HCT116 (cell line): ENCODE results near the gene DNAJC18. TPM values are rescaled to one million over a fixed set of nuclear protein-coding genes. Genes with fewer than 3 reads are reported as not detected.

Experiments
- ATAC-seq: fragments of 200-7000 bp; cut with Tn5 transposase; 2 replicates; pipeline ENCODE4 v1.9.1; 2020; ENCODE audit warnings: mild to moderate bottlenecking, moderate library complexity
- BruUV-seq: library from RNA; stranded (reverse); fragments of 400-500 nt; replicated peaks from 2 replicates; lab custom pipeline; 2021; lab: Mats Ljungman, UMichigan
- CTCF ChIA-PET: fragments of 300-600 bp; sonication (Branson Sonifier 250); formaldehyde crosslinking; loops from one replicate; lab custom pipeline; 2021; ENCODE audit warnings: antibody characterized with exemption; lab: Charles Lee
- POLR2A ChIA-PET: fragments of 300-600, 350-600 bp; sonication (Branson Sonifier 250); formaldehyde crosslinking; loops from one replicate; lab custom pipeline; 2021; ENCODE audit warnings: antibody characterized with exemption; lab: Charles Lee
- RAD21 ChIA-PET, 2 experiments: fragments of 300-600 bp; sonication (Branson Sonifier 250); formaldehyde crosslinking; loops; one replicate each; lab custom pipeline; 2023; ENCODE audit warnings: low total read pairs in 2 of 2; ENCODE audit not compliant: uncharacterized antibody in 2 of 2, unreplicated experiment in 2 of 2, low non-redundant PET in 1 of 2; lab: Charles Lee
- DNase-seq: peaks from one replicate; pipeline ENCODE4 v3.0.0-alpha.2; 2010; ENCODE audit warnings: low read depth, low spot score
- H2AFZ ChIP-seq: fragments of 200-600 bp; shearing (Covaris generic), sonication (generic); 2 replicates; pipeline ENCODE4 v1.6.1; 2017; ENCODE audit warnings: low read depth, mixed run types, mixed read lengths, antibody characterized with exemption, low read length; ENCODE audit not compliant: poor library complexity, severe bottlenecking
- H3K27ac ChIP-seq: 2 replicates; pipeline ENCODE4 v1.5.1; 2012; ENCODE audit warnings: low read depth, low read length
- H3K27me3 ChIP-seq: fragments of 200-600 bp; sonication (generic); 2 replicates; pipeline ENCODE4 v1.6.1; 2016; ENCODE audit warnings: mixed run types, low read length, mixed read lengths; ENCODE audit not compliant: insufficient read depth
- H3K36me3 ChIP-seq, 2 experiments: fragments of 200-500 bp in 1 of 2; fragments of 200-600 bp in 1 of 2; sonication (Bioruptor generic) in 1 of 2; sonication (generic) in 1 of 2; 2 replicates each; pipeline versions ENCODE4 v1.5.1 to v1.6.1; 2014 to 2016; ENCODE audit warnings: low read length in 2 of 2, inconsistent platforms in 1 of 2, mixed read lengths in 1 of 2, mixed run types in 1 of 2; ENCODE audit not compliant: insufficient read depth in 2 of 2, control insufficient read depth in 1 of 2
- H3K4me1 ChIP-seq, 2 experiments: fragments of 200-600 bp in 1 of 2; sonication (generic) in 1 of 2; 2 replicates each; pipeline versions ENCODE4 v1.5.1 to v1.6.1; 2012 to 2017; ENCODE audit warnings: low read length in 2 of 2, inconsistent platforms in 1 of 2, mild to moderate bottlenecking in 1 of 2, mixed read lengths in 1 of 2, mixed run types in 1 of 2, moderate library complexity in 1 of 2; ENCODE audit not compliant: insufficient read depth in 2 of 2, control insufficient read depth in 1 of 2
- H3K4me2 ChIP-seq: fragments of 200-600 bp; sonication (generic); 2 replicates; pipeline ENCODE4 v1.6.1; 2017; ENCODE audit warnings: mixed run types, low read length, mixed read lengths
- H3K4me3 ChIP-seq, 2 experiments: fragments of 200-600 bp in 1 of 2; sonication (generic) in 1 of 2; replicated peaks in 1 of 2; 2 replicates each; pipeline ENCODE4 v1.5.1; 2011 to 2016; ENCODE audit warnings: low read length in 2 of 2, control low read depth in 1 of 2, low read depth in 1 of 2, mild to moderate bottlenecking in 1 of 2, mixed read lengths in 1 of 2, mixed run types in 1 of 2
- H3K79me2 ChIP-seq: fragments of 200-600 bp; sonication (generic); 2 replicates; pipeline ENCODE4 v1.6.1; 2017; ENCODE audit warnings: mild to moderate bottlenecking, mixed run types, low read length, moderate library complexity, mixed read lengths; ENCODE audit not compliant: insufficient read depth
- H3K9ac ChIP-seq: fragments of 200-600 bp; sonication (generic); 2 replicates; pipeline ENCODE4 v1.6.1; 2016; ENCODE audit warnings: low read length, mixed read lengths
- H3K9me2 ChIP-seq: fragments of 200-600 bp; sonication (generic), shearing (Covaris generic); 2 replicates; pipeline ENCODE4 v1.6.1; 2017; ENCODE audit warnings: mixed run types, mild to moderate bottlenecking, moderate library complexity; ENCODE audit not compliant: insufficient read depth
- H3K9me3 ChIP-seq, 2 experiments: fragments of 200-500 bp in 1 of 2; fragments of 200-600 bp in 1 of 2; sonication (Bioruptor generic) in 1 of 2; sonication (generic) in 1 of 2; 2 replicates each; pipeline ENCODE4 v1.6.1; 2014 to 2017; ENCODE audit warnings: low read length in 2 of 2, mixed read lengths in 2 of 2, inconsistent platforms in 1 of 2, low read depth in 1 of 2, mild to moderate bottlenecking in 1 of 2, mixed run types in 1 of 2, moderate library complexity in 1 of 2; ENCODE audit not compliant: control insufficient read depth in 1 of 2, insufficient read depth in 1 of 2
- H4K20me1 ChIP-seq: fragments of 200-600 bp; sonication (generic), shearing (Covaris generic); 2 replicates; pipeline ENCODE4 v1.6.1; 2017; ENCODE audit warnings: mixed run types, mild to moderate bottlenecking, moderate library complexity; ENCODE audit not compliant: insufficient read depth
- CTCF ChIP-seq, 3 experiments: fragments of 200-600 bp in 1 of 3; sonication (generic) in 1 of 3; IDR thresholded peaks in 2 of 3; conservative IDR thresholded peaks in 1 of 3; 2 replicates each; pipeline ENCODE4 v1.5.1; 2012 to 2017; ENCODE audit warnings: low read depth in 2 of 3, low read length in 2 of 3, antibody characterized with exemption in 1 of 3, borderline replicate concordance in 1 of 3, control low read depth in 1 of 3, mild to moderate bottlenecking in 1 of 3, mixed read lengths in 1 of 3, mixed run types in 1 of 3, moderate library complexity in 1 of 3; ENCODE audit not compliant: insufficient read depth in 1 of 3
- EGR1 ChIP-seq: IDR thresholded peaks from 2 replicates; pipeline ENCODE4 v1.6.1; 2012; ENCODE audit warnings: low read depth
- EZH2phosphoT487 ChIP-seq: fragments of 200-600 bp; IDR thresholded peaks from 2 replicates; pipeline ENCODE4 v1.6.1; 2018; ENCODE audit warnings: antibody characterized with exemption, borderline replicate concordance
- JUND ChIP-seq: IDR thresholded peaks from 2 replicates; pipeline ENCODE4 v1.6.1; 2012
- MAX ChIP-seq: IDR thresholded peaks from 2 replicates; pipeline ENCODE4 v1.6.1; 2012
- SP1 ChIP-seq: IDR thresholded peaks from 2 replicates; pipeline ENCODE4 v1.6.1; 2012; ENCODE audit warnings: low read depth
- YY1 ChIP-seq: IDR thresholded peaks from 2 replicates; pipeline ENCODE4 v1.6.1; 2011; ENCODE audit warnings: low read length, low read depth, moderate library complexity, mild to moderate bottlenecking; ENCODE audit not compliant: insufficient replicate concordance; ENCODE audit errors: extremely low read depth
- intact Hi-C: fragments of 100-400 bp; cut with micrococcal nuclease; formaldehyde crosslinking; loops from 2 replicates; pipeline ENCODE4 v1.10.0; 2022
- total RNA-seq: library from RNA; stranded (reverse); gene quantifications from one replicate; pipeline ENCODE4 v1.2.1, GENCODE V29; 2021; ENCODE audit not compliant: unreplicated experiment

DNAJC18 gene
- total RNA-seq, 1 experiment from 2014 or later, result 5.7 TPM

- H3K9me2 ChIP-seq, result no peaks in the 10 kb centered on the region
- DNase-seq (no peak), ATAC-seq (no peak)
- no peak for TF ChIP-seq YY1
- no peak for TF ChIP-seq JUND
- no peak for TF ChIP-seq SP1
- no peak for TF ChIP-seq EGR1
- TF ChIP-seq MAX, result no peak
- no peak for TF ChIP-seq EZH2phosphoT487
- no peak for TF ChIP-seq CTCF (IDR thresholded peaks at IDR 0.05 in 2 of 3, conservative IDR thresholded peaks at IDR 0.05 in 1 of 3; ENCODE audit: borderline replicate concordance in 1 of 3, insufficient read depth in 1 of 3, low read depth in 2 of 3, low read length in 2 of 3)
- H3K36me3 ChIP-seq, result no peaks in the 10 kb centered on the region
- no TSS peak for BruUV-seq
- H3K27ac ChIP-seq, result no peak overlapping the region
- POLR2A ChIA-PET, result no interaction called here
- CTCF ChIA-PET, result no interaction called here
- intact Hi-C loops, result no loop called here
- H4K20me1 ChIP-seq, result no peaks in the 10 kb centered on the region
- H3K4me1 ChIP-seq, result peaks cover 11 to 41% of the 10 kb centered on the region in 2 experiments
- no peaks in the 10 kb centered on the region for H3K27me3 ChIP-seq
- peak overlapping the region; percentile 12; the same call in 1 of the 2 replicates for H3K4me2 ChIP-seq
- no peaks in the 10 kb centered on the region for H3K9me3 ChIP-seq
- no peak overlapping the region for H2AFZ ChIP-seq
- RAD21 ChIA-PET, result no interaction called here
- peaks cover 8% of the 10 kb centered on the region; the same call in 1 of the 2 replicates for H3K79me2 ChIP-seq
- H3K4me3 ChIP-seq, result no peak overlapping the region
- H3K9ac ChIP-seq, result no peak overlapping the region
These were observed 43.3 kb downstream of the DNAJC18 start for GRCh38 chr5:139395844-139396640.
